Activated effector memory CD4-positive, alpha-beta T cell treated with anti-CD3 and anti-CD28 coated beads, Interleukin-2, amount 50 U/mL, for 16 hours (primary cell): Measurements from ENCODE around the gene GORAB.

Experiments
- DNase-seq: peaks from one replicate; pipeline ENCODE4 v3.0.0-alpha.2; 2020

The GORAB gene

DNA sequence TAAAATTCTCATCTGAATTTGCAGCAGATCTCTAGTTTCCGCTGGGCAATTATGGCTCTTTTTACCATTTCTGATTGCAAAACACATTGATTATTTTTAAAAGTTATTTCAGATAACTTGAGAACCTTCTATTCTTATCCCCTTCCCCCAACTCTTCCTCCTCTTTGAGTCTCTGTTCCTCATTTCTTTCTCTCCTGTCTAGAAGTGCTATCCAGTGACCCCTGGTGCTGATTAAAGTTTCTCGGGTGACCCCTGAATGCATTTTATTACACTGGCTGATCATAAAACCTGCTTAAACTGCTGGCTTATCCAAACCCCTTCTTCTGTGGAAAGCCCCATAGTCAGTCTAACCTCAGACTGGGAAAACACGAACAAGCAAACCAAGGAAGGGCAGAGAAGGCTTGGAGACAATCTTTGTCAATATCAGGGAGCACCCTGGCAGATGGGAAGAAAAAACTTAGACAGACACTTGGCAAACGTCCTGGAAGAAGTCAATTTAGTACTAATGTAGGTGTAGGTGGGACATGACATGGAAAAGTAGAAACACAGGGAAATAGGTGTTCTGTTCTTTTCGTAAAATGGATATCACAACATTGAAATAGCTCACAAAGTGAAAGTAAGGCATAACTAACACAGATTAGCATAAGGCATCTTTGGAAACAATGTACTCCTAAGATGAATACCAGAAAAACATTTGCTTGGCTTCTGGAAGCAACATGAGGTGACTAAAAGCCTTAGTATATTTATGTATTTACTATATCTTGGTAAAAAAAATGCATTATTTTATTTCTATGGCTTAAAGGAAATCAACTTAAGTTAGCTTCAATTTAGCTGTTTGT lies 61.4 kb downstream of the GORAB start:
- DNase-seq, result no peak

DNA sequence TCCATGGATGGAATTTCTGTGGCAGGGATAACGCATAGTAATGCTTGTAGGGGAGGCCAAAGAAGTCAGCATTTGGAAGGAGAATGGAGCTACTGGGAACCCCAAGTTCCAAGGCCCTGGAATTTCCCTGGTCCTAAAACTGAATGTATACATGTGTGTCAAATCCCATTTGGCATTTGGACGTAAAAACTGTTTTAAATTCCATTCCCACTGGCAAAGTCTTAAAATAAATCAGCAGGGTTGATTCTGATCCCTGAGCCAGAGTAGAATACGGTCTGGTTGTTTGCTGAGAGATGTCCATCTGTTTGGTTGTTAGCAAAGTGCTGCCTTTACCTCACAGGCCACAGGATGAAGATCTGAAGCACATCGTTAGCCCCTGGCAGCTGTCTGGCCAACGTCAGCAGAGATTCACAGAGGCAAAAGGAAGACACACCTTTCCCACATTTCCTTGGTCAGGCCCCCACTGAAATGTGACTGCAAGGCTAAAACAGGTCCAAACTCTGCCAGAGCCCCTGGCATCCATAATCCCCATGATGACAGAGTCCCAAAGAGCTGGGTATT lies 62.2 kb downstream of the GORAB start:
- DNase-seq, result no peak

DNA sequence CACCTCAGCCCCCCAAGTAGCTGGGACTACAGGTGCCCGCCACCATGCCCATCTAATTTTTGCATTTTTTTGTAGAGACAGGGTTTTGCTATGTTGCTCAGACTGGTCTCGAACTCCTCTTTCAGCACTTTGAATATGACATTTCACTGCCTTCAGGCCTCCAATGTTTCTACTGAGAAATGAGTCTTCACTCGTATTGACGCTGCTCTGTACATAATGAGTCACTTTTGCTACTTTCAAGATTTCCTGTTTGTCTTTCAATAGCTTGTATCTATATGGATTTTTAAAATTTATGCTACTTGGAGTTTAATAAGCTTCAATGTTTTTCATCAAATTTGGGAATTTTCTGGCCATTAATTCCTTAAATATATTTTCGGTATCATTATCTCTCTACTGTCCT lies 64.7 kb downstream of the GORAB start:
- no peak for DNase-seq

DNA sequence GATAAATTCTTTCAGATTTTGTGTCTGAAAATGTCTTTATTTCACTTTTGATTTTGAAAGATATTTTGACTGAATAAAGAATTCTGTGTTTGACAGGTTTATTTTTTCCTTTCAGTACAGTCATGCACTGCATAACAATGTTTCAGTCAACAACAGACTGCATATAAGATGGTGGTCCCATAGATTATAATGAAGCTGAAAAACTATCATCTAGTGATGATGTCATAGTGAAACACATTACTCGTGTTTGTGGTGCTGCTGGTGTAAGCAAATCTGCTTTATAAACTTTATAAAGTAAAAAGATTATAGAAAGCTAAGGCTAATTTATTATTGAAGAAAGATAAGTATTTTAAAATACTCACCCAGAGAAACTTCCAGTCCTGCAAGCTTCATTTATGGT lies 66.7 kb downstream of the GORAB start:
- DNase-seq, result no peak

DNA sequence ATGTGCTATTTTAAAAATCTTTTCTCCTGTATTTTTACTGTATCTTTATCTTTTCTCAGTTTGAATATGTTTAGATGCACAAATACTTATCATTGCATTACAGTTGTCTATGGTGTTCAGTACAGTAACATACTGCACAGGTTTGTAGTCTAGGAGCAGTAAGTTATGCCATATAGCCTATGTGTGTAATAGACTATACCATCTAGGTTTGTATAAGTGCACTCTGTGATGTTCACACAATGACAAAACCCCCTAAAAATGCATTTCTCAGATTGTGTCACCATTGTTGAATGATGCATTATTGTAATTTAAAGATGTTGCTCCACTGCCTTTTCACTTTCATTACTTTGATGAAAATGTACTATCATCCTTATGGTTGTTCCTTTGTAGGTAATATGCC lies 67.1 kb downstream of the GORAB start:
- no peak for DNase-seq

DNA sequence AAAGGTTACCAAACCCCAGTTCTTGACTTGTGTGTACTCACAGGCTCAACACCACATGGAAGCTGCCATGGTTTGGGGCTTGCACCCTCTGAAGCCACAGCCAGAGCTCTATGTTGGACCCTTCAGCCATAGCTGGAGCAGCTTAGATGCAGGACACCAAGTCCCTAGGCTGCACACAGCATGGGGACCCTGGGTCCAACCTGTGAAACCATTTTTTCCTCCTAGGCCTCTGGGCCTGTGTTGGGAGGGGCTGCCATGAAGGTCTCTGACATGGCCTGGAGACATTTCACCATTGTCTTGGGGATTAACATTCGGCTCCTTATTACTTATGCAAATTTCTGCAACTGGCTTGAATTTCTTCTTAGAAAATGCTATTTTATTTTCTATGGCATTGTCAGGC lies 69.9 kb downstream of the GORAB start:
- DNase-seq, result no peak
